Measurements from ENCODE around the gene ORM1.
A peak's percentile ranks its signal among the peaks of the same experiment; 100 is the strongest.

ORM1 gene

DNA sequence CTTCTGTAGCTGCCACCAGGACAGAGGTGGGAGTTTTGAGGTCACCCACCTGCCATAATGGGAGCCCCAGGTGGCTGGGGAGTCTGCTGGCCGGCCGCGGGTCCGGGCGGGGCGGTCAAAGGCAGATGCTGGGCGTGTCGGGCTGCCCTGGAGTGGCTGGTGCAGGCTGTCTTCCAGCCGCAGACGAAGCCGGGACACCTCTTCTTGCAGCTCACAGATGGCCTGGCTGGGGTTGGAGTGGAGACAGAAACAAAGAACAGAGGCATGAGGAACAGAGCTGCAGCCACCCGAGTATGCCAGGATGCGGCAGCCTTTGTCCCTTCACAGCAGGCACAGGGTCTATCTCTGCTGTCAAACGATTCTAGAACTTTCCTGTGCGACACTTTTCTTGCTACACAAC, 24.8 kb downstream of the ORM1 start:
- H3K4me1 ChIP-seq (ENCODE audit: control insufficient read depth, insufficient read depth, low read length, poor library complexity, severe bottlenecking) = peaks cover 16% of the 10 kb centered on the region
- H3K4me3 ChIP-seq (ENCODE audit: extremely low read depth, insufficient read depth, low read length, poor library complexity, severe bottlenecking) = no peak overlapping the region
- no peak overlapping the region for H3K27ac ChIP-seq (ENCODE audit: low read depth, low read length, severe bottlenecking)
- H3K36me3 ChIP-seq (ENCODE audit: control insufficient read depth, insufficient read depth, low read length) = peaks cover 84% of the 10 kb centered on the region
- H3K9me3 ChIP-seq (ENCODE audit: control insufficient read depth, low read length) = no peaks in the 10 kb centered on the region
- 88 to 89% methylated on average over 12 to 15 of the region's 15 CpGs for WGBS, 2 experiments (ENCODE audit: insufficient coverage in 2 of 2)

DNA sequence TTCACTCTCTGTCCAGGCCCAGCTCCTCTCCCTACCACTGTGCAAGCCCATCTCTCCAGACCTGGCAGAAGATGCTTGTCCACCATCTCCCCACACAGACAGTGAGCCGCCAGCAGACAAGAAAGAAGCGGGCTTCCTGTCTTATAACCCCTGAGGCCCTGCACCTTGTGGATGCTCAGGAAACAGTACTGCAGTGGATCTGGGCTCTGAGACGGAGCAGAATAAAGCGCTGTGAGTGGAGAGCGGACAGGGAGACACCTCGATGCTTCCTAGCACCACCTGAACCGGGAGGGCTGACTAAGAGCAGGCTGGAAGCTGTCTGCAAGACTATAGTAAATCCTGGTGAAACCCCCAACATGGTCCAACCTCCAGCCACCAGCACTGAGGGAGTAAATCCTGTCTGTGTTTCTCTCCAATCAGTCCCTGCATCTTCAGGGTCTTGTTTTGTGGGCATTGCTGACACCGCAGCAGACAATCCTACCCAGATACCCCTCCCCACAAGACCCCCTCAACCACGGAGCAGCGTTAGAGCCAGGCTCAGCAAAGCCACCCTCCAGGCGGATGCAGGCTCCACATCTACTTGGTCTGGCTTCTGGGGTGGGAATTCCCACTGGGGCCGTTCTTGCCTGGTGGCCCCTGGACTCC, 25.5 kb downstream of the ORM1 start:
- H3K4me3 ChIP-seq (ENCODE audit: extremely low read depth, insufficient read depth, low read length, poor library complexity, severe bottlenecking) = no peak overlapping the region
- H3K9me3 ChIP-seq (ENCODE audit: control insufficient read depth, low read length) = no peaks in the 10 kb centered on the region
- WGBS, 2 experiments (ENCODE audit: insufficient coverage in 2 of 2) = 81 to 87% methylated on average over 11 of the region's 12 CpGs
- peaks cover 84% of the 10 kb centered on the region for H3K36me3 ChIP-seq (ENCODE audit: control insufficient read depth, insufficient read depth, low read length)
- peak overlapping the region; percentile 78 for H3K27ac ChIP-seq (ENCODE audit: low read depth, low read length, severe bottlenecking)
- peaks cover 16% of the 10 kb centered on the region for H3K4me1 ChIP-seq (ENCODE audit: control insufficient read depth, insufficient read depth, low read length, poor library complexity, severe bottlenecking)

DNA sequence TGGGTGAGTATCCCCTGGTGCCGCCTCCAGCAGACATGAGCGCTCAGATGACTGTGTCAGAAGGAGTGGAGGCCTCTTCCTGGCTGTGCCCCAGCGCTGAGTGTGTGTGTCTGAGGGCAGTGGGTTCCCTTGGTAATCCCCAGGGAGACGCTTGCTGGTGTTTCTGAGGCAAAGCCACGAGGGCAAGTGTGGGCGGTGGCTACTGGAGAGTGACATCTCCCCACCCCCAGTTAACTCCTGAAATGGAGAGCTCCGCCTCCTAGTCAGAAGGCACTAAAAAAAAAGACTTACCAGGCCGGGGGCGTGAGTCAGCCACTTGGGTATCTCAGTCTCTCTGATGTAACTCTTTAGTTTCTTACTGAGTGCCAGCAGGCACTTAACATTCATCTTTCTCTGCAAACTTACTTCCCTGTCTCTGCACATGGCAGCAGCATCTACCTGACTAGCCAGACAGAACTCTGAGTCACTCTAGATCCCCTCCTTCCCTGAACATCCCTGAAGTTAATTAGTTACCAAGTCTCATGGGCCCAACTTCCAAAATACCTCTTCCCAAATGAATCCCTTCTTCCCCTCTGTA, 26.1 kb downstream of the ORM1 start:
- 7 to 43% methylated on average over 3 to 6 of the region's 9 CpGs for WGBS, 2 experiments (ENCODE audit: insufficient coverage in 2 of 2)
- H3K36me3 ChIP-seq (ENCODE audit: control insufficient read depth, insufficient read depth, low read length) = peaks cover 82% of the 10 kb centered on the region
- no peak overlapping the region for H3K4me3 ChIP-seq (ENCODE audit: extremely low read depth, insufficient read depth, low read length, poor library complexity, severe bottlenecking)
- peaks cover 16% of the 10 kb centered on the region for H3K4me1 ChIP-seq (ENCODE audit: control insufficient read depth, insufficient read depth, low read length, poor library complexity, severe bottlenecking)
- H3K27ac ChIP-seq (ENCODE audit: low read depth, low read length, severe bottlenecking) = peak overlapping the region; percentile 96
- H3K9me3 ChIP-seq (ENCODE audit: control insufficient read depth, low read length) = no peaks in the 10 kb centered on the region

DNA sequence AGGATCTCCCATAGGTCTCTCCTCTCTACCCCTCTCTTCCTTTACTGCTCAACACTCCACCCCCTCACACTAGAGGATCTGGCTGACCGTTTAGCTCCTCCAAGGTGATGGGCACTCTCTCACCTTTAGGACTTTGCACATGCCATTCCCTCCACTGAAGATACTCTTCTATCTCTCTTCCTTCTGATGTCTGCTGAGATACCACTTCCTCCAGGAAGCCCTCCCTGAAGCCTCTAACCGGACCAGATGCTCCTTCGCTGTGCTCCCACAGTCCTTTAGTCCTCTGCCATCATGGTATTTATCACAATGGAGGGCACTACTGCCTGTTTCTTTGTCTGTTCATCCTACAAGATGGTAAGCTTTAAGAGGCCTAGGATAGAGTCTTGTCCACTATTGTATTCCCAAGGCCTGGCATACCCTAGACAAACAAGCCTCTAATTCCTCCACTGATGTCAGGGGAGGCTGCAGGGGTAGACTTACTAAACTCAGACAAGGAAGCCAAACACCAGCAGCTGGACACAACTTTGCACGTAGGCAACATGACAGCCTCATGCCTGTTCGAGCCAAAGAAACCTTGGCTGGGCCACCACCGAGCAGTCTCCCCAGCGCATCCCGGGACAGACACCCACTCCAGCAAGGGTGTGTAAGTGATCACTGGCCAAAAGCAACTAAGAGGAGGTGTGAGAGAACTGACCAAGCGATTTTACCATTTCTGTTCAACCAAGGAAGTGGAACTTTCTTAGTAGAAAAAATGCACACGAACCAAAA, 27.0 kb downstream of the ORM1 start:
- 94 to 95% methylated on average over 9 of the region's 10 CpGs for WGBS, 2 experiments (ENCODE audit: insufficient coverage in 2 of 2)
- Histone ChIP-seq H3K9me3 (ENCODE audit: control insufficient read depth, low read length) (no peaks in the 10 kb centered on the region), H3K4me1 (ENCODE audit: control insufficient read depth, insufficient read depth, low read length, poor library complexity, severe bottlenecking) (peaks cover 16% of the 10 kb centered on the region), H3K27ac (ENCODE audit: low read depth, low read length, severe bottlenecking) (peak overlapping the region; percentile 96), H3K4me3 (ENCODE audit: extremely low read depth, insufficient read depth, low read length, poor library complexity, severe bottlenecking) (no peak overlapping the region), H3K36me3 (ENCODE audit: control insufficient read depth, insufficient read depth, low read length) (peaks cover 74% of the 10 kb centered on the region)

DNA sequence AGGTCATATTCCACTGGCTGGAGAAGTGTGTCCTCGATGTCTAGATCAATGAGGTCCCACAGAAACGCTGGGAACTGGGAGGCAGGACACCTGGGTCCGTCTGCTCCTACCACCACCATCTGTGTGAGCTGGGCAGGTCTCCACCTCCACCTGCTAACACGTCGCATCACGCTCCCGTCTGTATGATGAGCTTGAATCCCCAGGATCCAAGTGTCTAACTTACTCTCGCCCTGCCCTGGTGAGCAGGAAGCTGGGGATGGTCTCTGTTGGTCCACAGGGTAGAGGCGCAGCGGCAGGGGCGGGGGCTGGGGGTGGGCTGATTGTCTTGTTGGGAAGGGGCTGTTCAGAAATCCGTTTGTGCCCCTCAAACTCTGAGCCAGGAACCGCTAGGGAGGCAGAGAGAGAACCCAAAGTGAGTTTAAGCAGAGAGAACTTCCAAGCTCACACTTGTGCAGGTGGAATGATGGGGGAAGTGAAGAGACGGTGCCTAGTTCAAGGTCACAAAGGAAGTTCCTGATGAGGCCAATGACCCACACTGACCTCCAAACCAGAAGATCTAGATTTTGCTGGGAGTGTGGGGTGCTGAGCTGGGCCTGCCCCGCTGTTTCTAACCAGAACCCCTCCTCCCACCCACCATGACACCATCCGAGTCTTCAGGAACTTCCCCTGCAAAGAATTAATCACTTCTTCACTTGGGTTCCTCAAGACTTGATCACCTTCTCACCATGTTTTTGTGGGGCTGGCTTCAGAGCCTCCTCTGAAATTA, 27.9 kb downstream of the ORM1 start:
- Histone ChIP-seq H3K4me3 (ENCODE audit: extremely low read depth, insufficient read depth, low read length, poor library complexity, severe bottlenecking) (no peak overlapping the region), H3K4me1 (ENCODE audit: control insufficient read depth, insufficient read depth, low read length, poor library complexity, severe bottlenecking) (peaks cover 16% of the 10 kb centered on the region), H3K27ac (ENCODE audit: low read depth, low read length, severe bottlenecking) (no peak overlapping the region), H3K36me3 (ENCODE audit: control insufficient read depth, insufficient read depth, low read length) (peaks cover 72% of the 10 kb centered on the region), H3K9me3 (ENCODE audit: control insufficient read depth, low read length) (no peaks in the 10 kb centered on the region)
- WGBS, 2 experiments (ENCODE audit: insufficient coverage in 2 of 2) = 97% methylated on average over 14 to 15 of the region's 16 CpGs

DNA sequence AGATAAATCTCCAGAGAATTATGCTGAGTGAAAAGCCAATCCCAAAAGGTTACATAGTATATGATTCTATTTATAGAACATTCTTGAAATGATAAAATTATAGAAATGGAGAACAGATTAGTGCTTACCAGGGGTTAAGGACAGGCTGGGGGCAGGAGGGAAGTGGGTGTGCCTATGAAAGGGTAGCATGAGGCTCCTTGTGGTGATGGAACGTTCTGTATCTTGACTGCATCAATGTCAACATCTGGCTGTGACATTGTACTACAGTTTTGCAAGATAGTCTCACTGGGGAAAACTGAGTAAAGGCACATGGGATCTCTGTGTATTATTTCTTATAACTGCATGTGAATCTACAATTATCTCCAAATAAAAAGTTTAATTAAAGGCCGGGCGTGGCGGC, 29.0 kb downstream of the ORM1 start:
- H3K9me3 ChIP-seq (ENCODE audit: control insufficient read depth, low read length) = no peaks in the 10 kb centered on the region
- H3K4me3 ChIP-seq (ENCODE audit: extremely low read depth, insufficient read depth, low read length, poor library complexity, severe bottlenecking) = no peak overlapping the region
- peaks cover 72% of the 10 kb centered on the region for H3K36me3 ChIP-seq (ENCODE audit: control insufficient read depth, insufficient read depth, low read length)
- peaks cover 16% of the 10 kb centered on the region for H3K4me1 ChIP-seq (ENCODE audit: control insufficient read depth, insufficient read depth, low read length, poor library complexity, severe bottlenecking)
- WGBS, 2 experiments (ENCODE audit: insufficient coverage in 2 of 2) = 97 to 100% methylated on average over 4 of the region's 4 CpGs
- no peak overlapping the region for H3K27ac ChIP-seq (ENCODE audit: low read depth, low read length, severe bottlenecking)

DNA sequence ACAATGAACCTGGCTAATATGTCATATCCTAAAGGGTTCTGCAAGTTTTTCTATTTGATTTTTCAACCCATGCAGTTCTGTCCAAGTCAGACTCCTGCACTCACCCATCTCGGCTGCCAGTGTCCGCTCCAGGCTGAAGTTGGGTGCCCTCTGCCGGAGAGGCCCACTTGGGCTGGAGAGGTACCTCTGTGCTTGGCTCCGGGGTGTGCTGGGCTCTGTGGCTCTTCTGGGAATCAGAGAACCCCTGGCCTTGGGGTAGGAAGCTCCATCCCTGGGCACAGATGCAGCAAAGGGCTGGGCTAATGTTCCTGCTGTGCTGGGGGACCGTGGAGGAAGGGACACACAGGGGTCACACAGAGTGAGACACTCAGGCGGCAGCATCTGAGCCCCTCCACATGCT, 32.9 kb downstream of the ORM1 start:
- Histone ChIP-seq H3K4me3 (ENCODE audit: extremely low read depth, insufficient read depth, low read length, poor library complexity, severe bottlenecking) (no peak overlapping the region), H3K36me3 (ENCODE audit: control insufficient read depth, insufficient read depth, low read length) (peaks cover 81% of the 10 kb centered on the region), H3K9me3 (ENCODE audit: control insufficient read depth, low read length) (no peaks in the 10 kb centered on the region), H3K4me1 (ENCODE audit: control insufficient read depth, insufficient read depth, low read length, poor library complexity, severe bottlenecking) (no peaks in the 10 kb centered on the region), H3K27ac (ENCODE audit: low read depth, low read length, severe bottlenecking) (no peak overlapping the region)
- 92 to 96% methylated on average over 6 of the region's 6 CpGs for WGBS, 2 experiments (ENCODE audit: insufficient coverage in 2 of 2)

DNA sequence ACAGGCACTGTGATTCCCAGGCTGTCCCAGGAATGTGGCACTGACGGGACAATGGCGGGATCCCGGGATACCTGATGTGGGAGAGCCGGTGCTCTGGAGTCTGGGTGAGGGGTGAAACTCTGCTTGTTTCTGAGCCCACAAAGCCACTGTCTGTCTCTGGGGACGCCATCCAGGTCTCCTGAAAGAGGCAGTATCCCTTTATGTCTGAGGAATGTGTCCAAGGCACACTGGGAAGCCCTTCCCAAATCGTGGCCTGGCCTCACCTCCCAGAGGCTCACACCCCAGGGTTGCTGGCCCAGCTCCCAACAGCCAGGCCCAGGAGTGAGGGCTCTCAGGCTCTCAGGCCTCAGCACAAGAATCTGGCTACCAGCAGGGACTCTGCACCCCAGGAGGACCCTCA, 33.9 kb downstream of the ORM1 start:
- Histone ChIP-seq H3K4me1 (ENCODE audit: control insufficient read depth, insufficient read depth, low read length, poor library complexity, severe bottlenecking) (no peaks in the 10 kb centered on the region), H3K9me3 (ENCODE audit: control insufficient read depth, low read length) (no peaks in the 10 kb centered on the region), H3K27ac (ENCODE audit: low read depth, low read length, severe bottlenecking) (no peak overlapping the region), H3K36me3 (ENCODE audit: control insufficient read depth, insufficient read depth, low read length) (peaks cover 81% of the 10 kb centered on the region), H3K4me3 (ENCODE audit: extremely low read depth, insufficient read depth, low read length, poor library complexity, severe bottlenecking) (no peak overlapping the region)
- WGBS, 2 experiments (ENCODE audit: insufficient coverage in 2 of 2) = 83 to 97% methylated on average over 2 to 6 of the region's 6 CpGs

DNA sequence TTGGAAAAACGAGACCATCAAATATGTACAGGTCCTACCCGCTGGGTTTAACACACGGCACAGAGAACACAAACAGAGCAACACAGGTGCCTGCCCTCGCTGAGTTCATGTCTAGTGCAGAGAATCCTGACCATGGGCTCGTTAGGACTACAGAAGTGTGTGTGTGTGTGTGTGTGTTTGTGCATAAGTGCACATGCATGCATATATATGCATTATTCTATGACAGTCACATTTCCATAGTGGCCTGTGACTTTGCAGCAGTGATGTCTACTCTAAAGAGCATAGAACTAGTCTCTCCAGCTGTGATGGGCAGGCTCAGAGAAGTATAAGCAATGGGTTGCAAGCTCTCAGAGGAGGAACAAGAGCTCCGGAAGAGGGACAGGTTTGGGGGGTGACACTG, 34.5 kb downstream of the ORM1 start:
- Histone ChIP-seq H3K27ac (ENCODE audit: low read depth, low read length, severe bottlenecking) (no peak overlapping the region), H3K4me1 (ENCODE audit: control insufficient read depth, insufficient read depth, low read length, poor library complexity, severe bottlenecking) (no peaks in the 10 kb centered on the region), H3K9me3 (ENCODE audit: control insufficient read depth, low read length) (no peaks in the 10 kb centered on the region), H3K36me3 (ENCODE audit: control insufficient read depth, insufficient read depth, low read length) (peaks cover 79% of the 10 kb centered on the region), H3K4me3 (ENCODE audit: extremely low read depth, insufficient read depth, low read length, poor library complexity, severe bottlenecking) (no peak overlapping the region)
- 88 to 98% methylated on average over 5 of the region's 6 CpGs for WGBS, 2 experiments (ENCODE audit: insufficient coverage in 2 of 2)

DNA sequence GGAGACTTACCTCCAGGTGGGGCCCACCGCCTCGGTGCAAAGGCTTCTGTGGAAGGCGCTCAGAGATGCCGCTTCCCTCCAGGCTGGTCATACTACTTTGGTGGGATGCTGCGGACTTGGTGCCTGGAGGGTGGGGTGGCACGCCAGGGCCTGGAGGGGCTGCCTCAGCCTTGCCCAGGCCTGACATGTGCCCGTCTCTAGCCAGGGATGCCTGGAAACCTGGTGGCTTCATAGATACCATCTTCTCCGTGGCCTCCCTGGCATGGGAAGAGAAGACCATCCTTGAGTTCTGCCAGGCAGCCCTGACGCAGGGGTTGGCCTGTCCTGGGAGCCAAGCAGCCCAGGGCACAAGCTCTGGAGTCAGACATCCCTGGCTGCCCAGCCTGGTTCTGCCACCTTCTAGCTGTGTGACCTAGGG, 35.0 kb downstream of the ORM1 start:
- WGBS, 2 experiments (ENCODE audit: insufficient coverage in 2 of 2) = 95 to 97% methylated on average over 7 to 9 of the region's 9 CpGs
- no peaks in the 10 kb centered on the region for H3K4me1 ChIP-seq (ENCODE audit: control insufficient read depth, insufficient read depth, low read length, poor library complexity, severe bottlenecking)
- peaks cover 76% of the 10 kb centered on the region for H3K36me3 ChIP-seq (ENCODE audit: control insufficient read depth, insufficient read depth, low read length)
- H3K4me3 ChIP-seq (ENCODE audit: extremely low read depth, insufficient read depth, low read length, poor library complexity, severe bottlenecking) = no peak overlapping the region
- H3K9me3 ChIP-seq (ENCODE audit: control insufficient read depth, low read length) = no peaks in the 10 kb centered on the region
- no peak overlapping the region for H3K27ac ChIP-seq (ENCODE audit: low read depth, low read length, severe bottlenecking)
